ENCODE results near the gene IFIT3.
"Not testable (repeated sequence)": the region's sequence is repeated elsewhere in the genome, so short reads cannot be mapped to it uniquely, and the experiment has no call there.

IFIT3 gene

GRCh38 chr10:89304446-89304845, 23.4 kb upstream of the IFIT3 start:
- DNase-seq, result no peak

- DNase-seq, result no peak
Observed at GRCh38 chr10:89304925-89305324, 22.9 kb upstream of the IFIT3 start.

GRCh38 chr10:89305766-89306433, 21.9 kb upstream of the IFIT3 start:
- no peak for DNase-seq

DNA sequence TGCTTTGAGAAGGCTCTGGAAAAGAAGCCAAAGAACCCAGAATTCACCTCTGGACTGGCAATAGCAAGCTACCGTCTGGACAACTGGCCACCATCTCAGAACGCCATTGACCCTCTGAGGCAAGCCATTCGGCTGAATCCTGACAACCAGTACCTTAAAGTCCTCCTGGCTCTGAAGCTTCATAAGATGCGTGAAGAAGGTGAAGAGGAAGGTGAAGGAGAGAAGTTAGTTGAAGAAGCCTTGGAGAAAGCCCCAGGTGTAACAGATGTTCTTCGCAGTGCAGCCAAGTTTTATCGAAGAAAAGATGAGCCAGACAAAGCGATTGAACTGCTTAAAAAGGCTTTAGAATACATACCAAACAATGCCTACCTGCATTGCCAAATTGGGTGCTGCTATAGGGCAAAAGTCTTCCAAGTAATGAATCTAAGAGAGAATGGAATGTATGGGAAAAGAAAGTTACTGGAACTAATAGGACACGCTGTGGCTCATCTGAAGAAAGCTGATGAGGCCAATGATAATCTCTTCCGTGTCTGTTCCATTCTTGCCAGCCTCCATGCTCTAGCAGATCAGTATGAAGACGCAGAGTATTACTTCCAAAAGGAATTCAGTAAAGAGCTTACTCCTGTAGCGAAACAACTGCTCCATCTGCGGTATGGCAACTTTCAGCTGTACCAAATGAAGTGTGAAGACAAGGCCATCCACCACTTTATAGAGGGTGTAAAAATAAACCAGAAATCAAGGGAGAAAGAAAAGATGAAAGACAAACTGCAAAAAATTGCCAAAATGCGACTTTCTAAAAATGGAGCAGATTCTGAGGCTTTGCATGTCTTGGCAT, 21.1 kb upstream of the IFIT3 start:
- no peak for DNase-seq

DNA sequence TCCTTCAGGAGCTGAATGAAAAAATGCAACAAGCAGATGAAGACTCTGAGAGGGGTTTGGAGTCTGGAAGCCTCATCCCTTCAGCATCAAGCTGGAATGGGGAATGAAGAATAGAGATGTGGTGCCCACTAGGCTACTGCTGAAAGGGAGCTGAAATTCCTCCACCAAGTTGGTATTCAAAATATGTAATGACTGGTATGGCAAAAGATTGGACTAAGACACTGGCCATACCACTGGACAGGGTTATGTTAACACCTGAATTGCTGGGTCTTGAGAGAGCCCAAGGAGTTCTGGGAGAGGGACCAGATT, 20.6 kb upstream of the IFIT3 start:
- DNase-seq, result no peak

GRCh38 chr10:89308266-89308665, 19.5 kb upstream of the IFIT3 start:
- DNase-seq, result no peak

DNA sequence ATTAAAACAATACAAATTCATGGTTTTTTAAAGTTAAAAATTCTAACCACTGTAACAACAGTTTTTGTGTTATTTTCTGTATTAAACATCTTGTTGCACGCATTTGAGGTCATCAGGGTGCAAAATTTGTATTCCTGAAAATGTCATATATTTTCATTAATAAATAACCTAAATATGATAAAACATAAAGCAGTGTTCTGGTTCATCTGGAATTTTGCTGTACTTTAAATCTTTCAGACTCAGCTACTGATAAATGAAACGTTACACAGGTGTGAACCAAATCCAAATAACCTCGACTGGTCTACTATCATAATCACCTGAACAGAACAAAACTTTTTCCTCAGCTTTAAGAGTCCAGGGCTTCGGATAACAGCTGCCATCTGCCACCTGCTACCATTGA, 19.1 kb upstream of the IFIT3 start:
- DNase-seq, result peak; percentile 73

GRCh38 chr10:89309156-89310055, 18.4 kb upstream of the IFIT3 start:
- peak; percentile 73 for DNase-seq

DNA sequence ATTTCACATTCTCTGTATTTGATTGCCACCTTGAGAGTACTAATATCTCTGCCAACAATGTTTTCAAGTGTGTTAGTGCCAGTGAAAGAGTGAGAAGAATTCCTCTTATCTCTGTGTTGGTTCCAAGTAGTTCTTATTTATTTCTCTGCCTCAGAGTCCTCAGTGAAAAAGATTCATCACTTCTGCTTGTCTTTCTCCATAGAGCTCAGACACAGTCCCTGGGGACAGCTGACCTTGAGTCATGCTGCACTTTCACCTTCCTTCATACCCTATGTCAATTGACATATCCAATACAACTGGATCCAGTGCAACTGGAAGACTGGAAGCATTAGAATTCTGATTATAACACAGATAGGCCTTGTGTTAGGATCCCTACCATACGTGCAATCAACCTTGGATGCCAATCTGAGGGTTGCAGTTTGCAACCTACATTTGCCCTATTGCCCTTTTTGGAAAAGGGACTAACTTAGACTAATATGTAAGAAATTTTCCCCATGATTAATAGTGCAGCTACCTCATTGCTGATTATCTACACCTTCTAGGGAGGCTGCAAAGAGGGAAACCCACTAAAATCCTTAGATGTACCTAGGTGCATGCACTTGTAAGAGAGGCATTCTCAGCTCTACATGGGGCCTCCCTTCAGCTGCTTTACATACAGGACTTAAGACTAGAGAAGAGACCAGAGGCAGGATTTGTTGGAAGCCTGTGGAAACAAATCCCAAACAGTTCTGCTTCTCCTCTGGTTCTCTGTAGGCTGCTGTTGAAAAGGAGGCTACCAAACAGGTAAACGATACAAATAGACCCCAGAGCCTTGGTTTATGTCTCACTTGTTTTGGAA, 17.5 kb upstream of the IFIT3 start:
- no peak for DNase-seq

DNA sequence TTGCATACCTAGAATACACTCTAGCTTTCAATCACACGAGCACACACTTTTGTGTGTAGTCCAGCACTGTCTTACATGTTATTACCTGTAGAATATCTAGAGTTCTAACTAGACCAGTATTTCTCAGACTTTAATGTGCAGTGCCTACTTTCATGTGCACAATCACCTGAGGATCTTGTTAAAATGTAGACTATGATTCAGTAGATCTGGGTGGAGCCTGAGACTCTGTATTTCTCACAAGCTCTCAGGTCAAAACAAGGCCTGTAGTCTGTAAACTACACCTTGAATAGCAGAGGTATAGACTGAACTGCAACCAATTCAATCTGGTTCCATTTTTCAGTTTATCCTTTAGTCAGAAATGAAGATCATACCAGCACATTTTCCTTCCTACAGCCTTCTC, 14.8 kb upstream of the IFIT3 start:
- DNase-seq, result no peak

GRCh38 chr10:89314676-89315075, 13.1 kb upstream of the IFIT3 start:
- no peak for DNase-seq

GRCh38 chr10:89318047-89318446, 9.8 kb upstream of the IFIT3 start:
- DNase-seq, result not testable (repeated sequence)

GRCh38 chr10:89325081-89325480, 2.7 kb upstream of the IFIT3 start:
- DNase-seq, result not testable (repeated sequence)

DNA sequence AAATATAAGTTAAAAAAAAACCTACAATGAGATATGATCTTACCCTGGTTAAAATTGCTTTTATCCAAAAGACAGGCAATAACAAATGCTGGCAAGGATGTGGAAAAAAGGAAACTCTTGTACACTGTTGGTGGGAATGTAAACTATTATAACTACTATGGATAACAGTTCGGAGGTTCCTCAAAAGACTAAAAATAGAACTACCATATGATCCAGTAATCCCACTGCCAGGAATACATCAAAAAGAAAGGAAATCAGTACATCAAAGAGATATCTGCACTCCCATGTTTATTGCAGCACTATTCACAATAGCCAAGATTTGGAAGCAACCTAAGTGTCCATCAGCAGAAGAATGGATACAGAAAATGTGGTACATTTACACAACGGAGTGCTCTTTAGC, 1.9 kb upstream of the IFIT3 start:
- not testable (repeated sequence) for DNase-seq

DNA sequence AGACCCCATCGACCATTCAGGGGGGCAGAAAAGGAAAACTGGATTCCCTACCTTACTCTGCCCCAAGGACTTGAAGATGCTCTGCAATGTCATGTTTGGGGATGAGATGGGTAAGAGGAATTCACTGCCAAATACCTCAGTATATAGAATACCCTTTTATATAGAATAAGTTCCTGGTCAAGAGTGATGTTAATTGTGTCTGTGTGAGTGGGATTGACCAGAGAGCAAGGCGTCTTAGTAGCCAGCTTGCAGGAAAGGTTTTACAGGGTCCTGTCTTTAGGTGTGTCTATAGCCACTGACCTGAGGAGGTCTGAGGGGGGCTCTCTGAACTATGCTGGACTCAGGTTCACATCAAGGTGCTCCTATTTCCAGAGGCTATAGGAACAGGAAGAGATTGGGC, 1.4 kb downstream of the IFIT3 start:
- DNase-seq, result no peak

DNA sequence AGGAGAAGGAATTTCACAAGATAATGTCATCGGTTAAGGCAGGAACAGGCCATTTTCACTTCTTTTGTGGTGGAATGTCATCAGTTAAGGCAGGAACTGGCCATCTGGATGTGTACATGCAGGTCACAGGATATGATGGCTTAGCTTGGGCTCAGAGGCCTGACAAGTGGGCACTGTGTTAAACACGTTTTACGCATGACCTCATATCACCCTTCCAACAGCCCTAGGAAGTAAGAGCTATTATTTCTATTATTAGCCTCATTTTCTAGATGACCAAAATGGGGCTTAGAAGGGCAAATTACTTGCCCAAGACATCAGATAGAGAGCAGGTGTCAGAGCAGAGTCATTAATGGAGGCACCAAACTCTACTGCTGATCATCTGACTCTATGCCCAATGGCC, 2.2 kb downstream of the IFIT3 start:
- not testable (repeated sequence) for DNase-seq

GRCh38 chr10:89330537-89331212, 2.9 kb downstream of the IFIT3 start:
- DNase-seq, result no peak

DNA sequence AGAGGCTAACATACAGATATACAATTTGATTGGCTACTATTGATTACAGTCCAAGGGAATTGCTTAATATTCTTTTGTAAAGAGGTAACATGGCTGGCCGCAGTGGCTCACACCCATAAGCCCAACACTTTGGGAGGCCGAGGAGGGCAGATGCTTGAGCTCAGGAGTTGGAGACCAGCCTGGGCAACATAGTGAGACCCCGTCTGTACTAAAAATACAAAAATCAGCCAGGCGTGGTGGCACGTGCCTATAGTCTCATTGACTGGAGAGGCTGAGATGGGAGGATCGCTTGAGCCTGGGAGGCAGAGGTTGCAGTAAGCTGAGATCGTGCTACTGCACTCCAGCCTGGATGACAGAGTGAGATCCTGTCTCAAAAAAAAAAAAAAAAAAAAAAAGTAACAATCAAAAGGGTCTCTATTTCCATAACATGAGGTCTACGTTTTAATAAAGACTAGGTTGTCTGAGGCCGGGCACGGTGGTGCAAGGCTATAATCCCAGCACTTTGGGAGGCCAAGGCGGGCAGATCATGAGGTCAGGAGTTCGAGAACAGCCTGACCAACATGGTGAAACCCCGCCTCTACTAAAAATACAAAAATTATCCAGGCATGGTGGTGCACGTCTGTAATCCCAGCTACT, 3.8 kb downstream of the IFIT3 start:
- not testable (repeated sequence) for DNase-seq

DNA sequence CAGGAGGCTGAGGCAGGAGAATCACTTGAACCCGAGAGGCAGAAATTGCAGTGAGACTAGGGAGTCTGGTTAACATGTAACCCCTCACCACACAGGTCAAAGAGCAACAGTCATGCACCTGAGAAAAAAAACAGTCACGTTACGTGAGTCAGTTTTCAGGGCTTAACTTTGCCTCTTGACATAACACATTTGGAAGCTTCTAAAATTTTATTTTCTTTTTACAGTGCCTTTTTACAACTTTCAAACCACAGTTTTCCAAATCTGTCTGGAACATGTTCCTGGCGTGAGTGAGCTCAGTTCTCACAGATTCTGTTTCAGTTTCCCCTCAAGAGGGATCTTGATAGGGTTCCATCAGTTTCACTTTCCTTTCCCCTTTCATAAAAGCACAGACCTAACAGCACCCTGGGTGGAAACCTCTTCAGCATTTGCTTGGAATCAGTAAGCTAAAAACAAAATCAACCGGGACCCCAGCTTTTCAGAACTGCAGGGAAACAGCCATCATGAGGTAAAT, 4.4 kb downstream of the IFIT3 start:
- DNase-seq, result no peak

GRCh38 chr10:89335226-89335625, 7.4 kb downstream of the IFIT3 start:
- no peak for DNase-seq

DNA sequence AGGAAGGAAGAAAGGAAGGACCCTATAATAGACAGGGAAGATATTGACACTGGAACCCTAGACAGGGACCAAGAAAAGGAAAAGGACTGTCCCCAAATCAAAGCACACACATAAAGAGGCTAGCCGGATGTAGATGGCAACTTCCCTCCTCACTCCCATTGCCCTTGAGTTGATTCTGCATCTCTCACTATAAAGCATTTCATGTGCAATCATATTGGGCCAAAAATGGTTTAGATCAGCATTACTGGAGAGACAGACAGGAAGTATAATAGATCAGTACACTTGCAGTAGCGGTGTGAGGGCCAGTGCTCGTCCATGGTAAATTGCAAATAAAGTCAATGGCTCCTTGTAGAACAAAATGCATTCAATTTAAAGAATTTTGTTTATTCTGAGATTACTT, 8.4 kb downstream of the IFIT3 start:
- no peak for DNase-seq
